DMS 273 (cell line): ENCODE measurements around the gene TSHZ3.

ENCODE experiments used
- DNase-seq: peaks from one replicate; lab custom pipeline; 2025; ENCODE audit not compliant: unreplicated experiment; lab: John Stamatoyannopoulos, UW

TSHZ3 gene

GRCh38 chr19:31268751-31269383, 80.4 kb downstream of the TSHZ3 start:
- DNase-seq: no peak

GRCh38 chr19:31266731-31267130, 82.5 kb downstream of the TSHZ3 start:
- no peak for DNase-seq

GRCh38 chr19:31266196-31266595, 83.0 kb downstream of the TSHZ3 start:
- DNase-seq: no peak

- DNase-seq: no peak
Observed at GRCh38 chr19:31264041-31264778, 85.0 kb downstream of the TSHZ3 start.

GRCh38 chr19:31263328-31263727, 85.9 kb downstream of the TSHZ3 start:
- no peak for DNase-seq

- no peak for DNase-seq
Observed at GRCh38 chr19:31262725-31263191, 86.5 kb downstream of the TSHZ3 start.

- DNase-seq: no peak
Observed at GRCh38 chr19:31261603-31262212, 87.5 kb downstream of the TSHZ3 start.

- DNase-seq: no peak
Observed at GRCh38 chr19:31261019-31261602, 88.1 kb downstream of the TSHZ3 start.

- DNase-seq: no peak
Observed at GRCh38 chr19:31260171-31260933, 88.9 kb downstream of the TSHZ3 start.

- DNase-seq: no peak
Observed at GRCh38 chr19:31258211-31259052, 90.8 kb downstream of the TSHZ3 start.

GRCh38 chr19:31257426-31258130, 91.7 kb downstream of the TSHZ3 start:
- DNase-seq: no peak

- no peak for DNase-seq
Observed at GRCh38 chr19:31257025-31257424, 92.2 kb downstream of the TSHZ3 start.

GRCh38 chr19:31256593-31256960, 92.7 kb downstream of the TSHZ3 start:
- DNase-seq: no peak

- no peak for DNase-seq
Observed at GRCh38 chr19:31255831-31256592, 93.2 kb downstream of the TSHZ3 start.

GRCh38 chr19:31255174-31255799, 93.9 kb downstream of the TSHZ3 start:
- DNase-seq: no peak

- no peak for DNase-seq
Observed at GRCh38 chr19:31254611-31255010, 94.6 kb downstream of the TSHZ3 start.

GRCh38 chr19:31254180-31254551, 95.1 kb downstream of the TSHZ3 start:
- DNase-seq: no peak

GRCh38 chr19:31253526-31254179, 95.6 kb downstream of the TSHZ3 start:
- no peak for DNase-seq
